Measurements from ENCODE around the gene RPH3AL.

RPH3AL gene

GRCh38 chr17:352421-353212, at the start of gene RPH3AL:
Gene RPH3AL (minus strand): TSS chr17:352807. CDS start chr17:327543, 25,264 bp downstream.
- TF ChIP-seq JUND (IDR thresholded peaks at IDR 0.05; ENCODE audit: low read depth): no peak
- peak in 1 of 2 experiments; percentile 52 for DNase-seq (ENCODE audit: low read depth in 1 of 2, low spot score in 1 of 2)
- in situ Hi-C loops (cut with HindIII; ENCODE audit: low pct_unique_long_range_greater_than_20kb, low sequenced_read_pairs): no loop called here

GRCh38 chr17:400257-400656, 47.6 kb upstream of the RPH3AL start:
- TF ChIP-seq JUND (IDR thresholded peaks at IDR 0.05; ENCODE audit: low read depth): no peak
- DNase-seq (ENCODE audit: low read depth in 1 of 2, low spot score in 1 of 2): no peak
- in situ Hi-C loops (cut with HindIII; ENCODE audit: low pct_unique_long_range_greater_than_20kb, low sequenced_read_pairs): no loop called here

GRCh38 chr17:396788-397187, 44.2 kb upstream of the RPH3AL start:
- in situ Hi-C loops (cut with HindIII; ENCODE audit: low pct_unique_long_range_greater_than_20kb, low sequenced_read_pairs): no loop called here
- no peak for DNase-seq (ENCODE audit: low read depth in 1 of 2, low spot score in 1 of 2)
- no peak for TF ChIP-seq JUND (IDR thresholded peaks at IDR 0.05; ENCODE audit: low read depth)

GRCh38 chr17:395974-396373, 43.4 kb upstream of the RPH3AL start:
- TF ChIP-seq JUND (IDR thresholded peaks at IDR 0.05; ENCODE audit: low read depth): no peak
- in situ Hi-C loops (cut with HindIII; ENCODE audit: low pct_unique_long_range_greater_than_20kb, low sequenced_read_pairs): no loop called here

GRCh38 chr17:395179-395578, 42.6 kb upstream of the RPH3AL start:
- no peak for TF ChIP-seq JUND (IDR thresholded peaks at IDR 0.05; ENCODE audit: low read depth)
- DNase-seq (ENCODE audit: low read depth in 1 of 2, low spot score in 1 of 2): no peak
- in situ Hi-C loops (cut with HindIII; ENCODE audit: low pct_unique_long_range_greater_than_20kb, low sequenced_read_pairs): no loop called here

More at GRCh38 chr17:395974-396373, 43.4 kb upstream of the RPH3AL start:
- DNase-seq (ENCODE audit: low read depth in 1 of 2, low spot score in 1 of 2): no peak

GRCh38 chr17:394718-395095, 42.1 kb upstream of the RPH3AL start:
- no peak for DNase-seq (ENCODE audit: low read depth in 1 of 2, low spot score in 1 of 2)
- in situ Hi-C loops (cut with HindIII; ENCODE audit: low pct_unique_long_range_greater_than_20kb, low sequenced_read_pairs): no loop called here
- no peak for TF ChIP-seq JUND (IDR thresholded peaks at IDR 0.05; ENCODE audit: low read depth)

- in situ Hi-C loops (cut with HindIII; ENCODE audit: low pct_unique_long_range_greater_than_20kb, low sequenced_read_pairs): no loop called here
- no peak for DNase-seq (ENCODE audit: low read depth in 1 of 2, low spot score in 1 of 2)
- TF ChIP-seq JUND (IDR thresholded peaks at IDR 0.05; ENCODE audit: low read depth): no peak
Measured at GRCh38 chr17:393806-394717, 41.5 kb upstream of the RPH3AL start.

- TF ChIP-seq JUND (IDR thresholded peaks at IDR 0.05; ENCODE audit: low read depth): no peak
- in situ Hi-C loops (cut with HindIII; ENCODE audit: low pct_unique_long_range_greater_than_20kb, low sequenced_read_pairs): no loop called here
- no peak for DNase-seq (ENCODE audit: low read depth in 1 of 2, low spot score in 1 of 2)
Measured at GRCh38 chr17:391850-392249, 39.2 kb upstream of the RPH3AL start.

GRCh38 chr17:390025-390424, 37.4 kb upstream of the RPH3AL start:
- in situ Hi-C loops (cut with HindIII; ENCODE audit: low pct_unique_long_range_greater_than_20kb, low sequenced_read_pairs): no loop called here
- no peak for TF ChIP-seq JUND (IDR thresholded peaks at IDR 0.05; ENCODE audit: low read depth)
- DNase-seq (ENCODE audit: low read depth in 1 of 2, low spot score in 1 of 2): no peak

GRCh38 chr17:388087-388486, 35.5 kb upstream of the RPH3AL start:
- DNase-seq (ENCODE audit: low read depth in 1 of 2, low spot score in 1 of 2): no peak
- TF ChIP-seq JUND (IDR thresholded peaks at IDR 0.05; ENCODE audit: low read depth): no peak
- in situ Hi-C loops (cut with HindIII; ENCODE audit: low pct_unique_long_range_greater_than_20kb, low sequenced_read_pairs): no loop called here

GRCh38 chr17:386141-386876, 33.7 kb upstream of the RPH3AL start:
- in situ Hi-C loops (cut with HindIII; ENCODE audit: low pct_unique_long_range_greater_than_20kb, low sequenced_read_pairs): no loop called here
- peak; percentile 68 to 82 for DNase-seq (ENCODE audit: low read depth in 1 of 2, low spot score in 1 of 2)
- no peak for TF ChIP-seq JUND (IDR thresholded peaks at IDR 0.05; ENCODE audit: low read depth)

GRCh38 chr17:385836-386140, 33.2 kb upstream of the RPH3AL start:
- no peak for TF ChIP-seq JUND (IDR thresholded peaks at IDR 0.05; ENCODE audit: low read depth)

More at GRCh38 chr17:385836-386140, 33.2 kb upstream of the RPH3AL start:
- in situ Hi-C loops (cut with HindIII; ENCODE audit: low pct_unique_long_range_greater_than_20kb, low sequenced_read_pairs): no loop called here
- DNase-seq (ENCODE audit: low read depth in 1 of 2, low spot score in 1 of 2): no peak

All from T47D (cell line).